Left forelimb (tissue), 1 donor: ENCODE measurements around the gene GPR78.
"Not testable (repeated sequence)": the region's sequence is repeated elsewhere in the genome, so short reads cannot be mapped to it uniquely, and the experiment has no call there.

Experiments used
- DNase-seq: peaks from one replicate; pipeline ENCODE4 v3.0.0-alpha.2; 2018; ENCODE audit warnings: low spot score

Gene GPR78

DNA sequence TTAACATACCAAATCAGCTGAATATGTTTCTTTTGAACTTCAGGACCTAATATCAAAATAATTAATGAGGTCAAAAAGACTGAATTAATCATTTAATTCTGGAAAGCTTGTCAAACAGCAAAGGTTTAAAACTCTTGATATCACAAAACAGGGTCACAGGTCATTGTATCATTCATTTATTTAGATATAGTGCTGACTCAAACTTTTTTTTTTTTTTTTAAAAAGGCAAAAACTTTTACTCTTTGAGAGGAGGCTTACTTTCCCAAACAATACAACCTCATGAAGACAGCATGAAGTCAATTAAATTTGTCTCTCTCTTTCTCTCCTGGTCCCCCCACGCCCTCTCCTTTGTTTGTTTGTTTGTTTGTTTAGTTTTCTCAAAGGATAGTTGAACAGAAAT lies 15.6 kb upstream of the GPR78 start:
- DNase-seq, result no peak

- DNase-seq, result no peak
Observed at GRCh38 chr4:8568068-8568668, 12.0 kb upstream of the GPR78 start.

GRCh38 chr4:8570201-8570600 lies 10.0 kb upstream of the GPR78 start:
- no peak for DNase-seq

DNA sequence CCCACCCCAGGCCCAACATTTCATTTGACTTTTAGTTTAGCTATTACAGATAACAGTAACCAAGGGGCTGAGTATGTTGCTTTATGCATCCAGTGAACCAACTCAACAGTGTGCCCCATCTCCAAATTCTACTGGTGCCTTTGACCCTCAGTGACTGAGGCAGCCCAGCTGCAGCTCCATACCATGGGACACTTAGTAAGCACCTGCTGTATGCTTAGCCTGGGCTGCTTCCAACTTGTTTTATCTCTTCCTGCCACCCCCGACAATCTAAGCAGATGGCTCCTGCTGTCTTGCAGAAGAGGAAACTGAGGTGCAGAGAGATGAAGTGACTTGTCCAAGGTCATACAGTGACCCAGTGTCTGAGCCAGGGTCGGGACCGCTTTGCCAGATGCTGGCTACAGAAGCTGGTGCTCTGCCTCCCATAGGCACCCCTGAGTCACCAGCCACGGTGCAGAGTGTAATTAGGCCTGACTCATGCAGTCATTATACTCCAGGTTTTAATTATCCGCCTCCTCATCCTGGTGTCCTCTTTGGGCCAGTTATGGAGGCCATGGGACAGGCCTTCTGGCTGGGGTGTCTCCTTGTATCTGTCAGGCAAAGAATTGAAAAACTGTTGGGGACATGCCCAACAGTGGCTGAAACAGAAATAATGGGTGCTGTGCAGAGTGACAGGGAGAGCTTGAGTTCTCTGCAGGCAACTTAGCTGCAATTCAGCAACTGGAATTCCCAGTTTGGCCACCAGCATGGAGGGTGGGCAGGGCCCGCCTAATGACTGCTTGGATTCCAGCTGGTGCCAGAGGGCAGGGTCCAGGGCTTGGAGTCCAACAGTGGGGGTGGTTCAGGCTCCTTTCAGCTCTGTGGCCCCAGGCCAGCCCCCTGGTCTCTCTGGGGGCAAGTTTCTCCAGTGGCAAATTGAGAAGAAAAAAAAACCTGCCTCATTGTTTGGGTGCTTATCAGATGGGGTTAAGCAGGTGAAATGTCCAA lies 8.2 kb upstream of the GPR78 start:
- DNase-seq, result no peak

DNA sequence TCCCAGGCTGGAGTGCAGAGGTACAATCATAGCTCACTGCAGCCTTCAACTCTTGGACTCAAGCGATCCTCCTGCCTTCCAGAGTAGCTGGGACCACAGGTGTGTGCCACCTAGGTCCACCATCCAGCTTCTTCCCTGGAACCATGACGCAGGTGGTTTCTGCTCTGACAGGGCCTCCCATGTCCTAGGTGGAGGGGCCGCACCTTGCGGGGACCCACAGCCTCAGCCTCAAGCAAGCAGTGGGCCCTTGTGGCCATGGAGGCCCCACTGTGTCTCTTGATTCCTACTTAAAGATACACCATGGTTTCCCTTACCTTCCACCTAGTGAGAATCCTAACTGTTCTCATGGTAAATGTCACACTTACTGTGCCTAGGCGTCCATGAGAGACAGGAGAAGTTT lies 6.9 kb upstream of the GPR78 start:
- DNase-seq, result no peak

- no peak for DNase-seq
Observed at GRCh38 chr4:8574796-8575370, 5.3 kb upstream of the GPR78 start.

DNA sequence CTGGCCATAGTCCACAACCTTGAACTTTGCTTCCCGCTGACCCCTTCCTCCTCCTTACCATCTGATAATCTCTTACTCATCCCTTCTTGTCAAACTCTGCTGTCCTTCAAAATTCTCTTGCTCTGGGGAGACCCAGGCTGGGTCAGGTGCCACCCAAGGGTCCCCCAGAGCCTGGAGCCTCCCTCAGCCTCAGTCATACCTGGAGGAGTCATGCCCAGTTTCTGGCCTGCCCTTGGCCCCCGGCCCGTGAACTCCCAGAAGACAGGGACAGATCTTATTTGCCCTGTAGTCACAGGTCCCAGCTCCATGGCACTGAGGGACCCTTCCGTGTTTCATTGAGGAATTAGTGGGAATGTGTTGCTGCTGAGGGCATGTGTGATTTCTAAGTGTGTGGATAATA lies 4.7 kb upstream of the GPR78 start:
- DNase-seq, result no peak

- DNase-seq, result not testable (repeated sequence)
Observed at GRCh38 chr4:8576591-8576990, 3.6 kb upstream of the GPR78 start.

DNA sequence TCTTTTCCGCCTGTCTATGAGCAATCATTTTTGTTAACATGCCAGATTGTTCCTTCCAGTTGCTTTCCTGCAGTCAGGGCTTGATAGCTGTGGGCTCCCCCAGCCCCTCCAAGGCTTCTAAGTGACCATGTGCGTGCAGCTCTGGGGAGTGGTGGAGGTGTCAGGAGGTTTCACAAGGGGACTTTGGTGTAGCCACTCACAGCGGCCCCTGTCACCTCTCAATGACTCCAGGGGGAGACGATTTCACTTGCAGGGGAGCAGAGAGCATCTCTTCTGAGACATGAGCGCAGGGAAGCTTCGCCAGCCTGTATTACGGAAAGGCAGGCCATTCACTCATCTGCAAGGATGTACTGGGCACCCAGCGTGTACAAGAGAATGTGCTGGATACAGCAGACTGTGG lies 3.1 kb upstream of the GPR78 start:
- DNase-seq, result no peak

DNA sequence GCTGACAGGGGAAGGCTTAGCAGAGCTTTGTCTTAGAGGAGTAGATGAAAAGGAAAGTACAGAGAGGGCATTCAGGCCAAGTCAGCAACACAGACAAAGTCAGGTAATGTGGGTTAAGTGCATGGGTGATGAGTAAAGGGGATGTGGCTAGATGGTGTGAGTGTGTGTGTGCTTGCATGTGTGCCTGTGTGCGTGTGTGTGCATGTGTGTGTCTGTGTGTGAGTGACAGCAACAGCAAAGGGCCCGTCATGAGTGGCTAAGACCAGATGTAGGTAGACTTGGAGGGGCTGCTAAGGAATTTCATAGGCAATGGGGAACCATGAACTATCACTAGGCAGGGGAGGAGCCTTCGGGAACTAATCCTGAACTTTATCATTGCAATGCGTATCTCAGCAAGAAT lies 2.2 kb upstream of the GPR78 start:
- no peak for DNase-seq

DNA sequence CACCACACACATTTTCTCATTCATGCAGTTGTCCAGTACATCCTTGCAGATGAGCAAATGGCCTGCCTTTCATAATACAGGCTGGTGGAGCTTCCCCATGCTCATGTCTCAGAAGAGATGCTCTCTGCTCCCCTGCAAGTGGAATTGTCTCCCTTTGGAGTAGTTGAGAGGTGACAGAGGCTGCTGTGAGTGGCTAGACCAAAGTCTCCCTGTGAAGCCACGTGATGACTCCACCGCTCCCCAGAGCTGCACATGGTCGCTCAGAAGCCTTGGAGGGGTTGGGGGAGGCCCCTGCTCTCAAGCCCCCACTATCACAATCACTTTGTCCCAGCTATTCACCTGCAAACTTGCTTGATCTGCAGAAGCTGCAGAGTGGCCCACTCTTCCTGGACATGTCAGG lies 1.5 kb upstream of the GPR78 start:
- DNase-seq, result no peak

- no peak for DNase-seq
Observed at GRCh38 chr4:8579526-8580320, 469 bp upstream of the GPR78 start.

DNA sequence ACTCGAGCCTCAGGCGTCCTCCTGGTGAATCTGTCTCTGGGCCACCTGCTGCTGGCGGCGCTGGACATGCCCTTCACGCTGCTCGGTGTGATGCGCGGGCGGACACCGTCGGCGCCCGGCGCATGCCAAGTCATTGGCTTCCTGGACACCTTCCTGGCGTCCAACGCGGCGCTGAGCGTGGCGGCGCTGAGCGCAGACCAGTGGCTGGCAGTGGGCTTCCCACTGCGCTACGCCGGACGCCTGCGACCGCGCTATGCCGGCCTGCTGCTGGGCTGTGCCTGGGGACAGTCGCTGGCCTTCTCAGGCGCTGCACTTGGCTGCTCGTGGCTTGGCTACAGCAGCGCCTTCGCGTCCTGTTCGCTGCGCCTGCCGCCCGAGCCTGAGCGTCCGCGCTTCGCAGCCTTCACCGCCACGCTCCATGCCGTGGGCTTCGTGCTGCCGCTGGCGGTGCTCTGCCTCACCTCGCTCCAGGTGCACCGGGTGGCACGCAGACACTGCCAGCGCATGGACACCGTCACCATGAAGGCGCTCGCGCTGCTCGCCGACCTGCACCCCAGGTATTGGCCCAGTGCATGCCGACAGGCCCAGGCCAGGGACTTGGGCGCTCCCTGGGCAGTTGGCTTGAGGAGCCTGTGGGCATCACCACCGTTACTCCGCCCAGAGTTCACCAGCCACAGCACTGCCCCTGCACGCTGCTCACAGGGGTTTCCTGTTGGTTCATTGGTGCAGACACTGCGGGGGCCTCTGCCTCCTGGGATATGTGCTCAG lies 1.1 kb downstream of the GPR78 start:
- no peak for DNase-seq

DNA sequence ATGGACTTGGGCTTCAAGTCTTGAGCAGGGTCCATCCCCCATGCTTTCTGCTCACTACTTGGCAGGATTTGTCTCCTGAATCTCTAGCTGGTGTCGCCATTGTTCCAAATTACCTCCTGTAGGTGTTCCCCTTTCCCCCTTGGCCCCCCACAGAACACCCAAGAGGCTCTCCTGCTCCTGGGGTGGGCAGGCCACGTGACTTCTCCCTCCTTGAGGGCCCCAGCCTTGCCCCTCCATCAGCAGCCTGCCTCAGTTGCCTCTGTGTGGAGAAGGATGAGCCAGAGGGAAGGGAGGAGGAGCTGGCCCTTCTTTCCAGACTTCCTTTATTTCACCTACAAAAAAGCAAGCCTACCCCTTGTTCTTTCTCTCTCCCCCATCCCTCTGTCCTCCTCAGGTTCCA lies 1.8 kb downstream of the GPR78 start:
- no peak for DNase-seq

- no peak for DNase-seq
Observed at GRCh38 chr4:8582436-8582835, 2.2 kb downstream of the GPR78 start.

GRCh38 chr4:8582941-8583654 lies 2.9 kb downstream of the GPR78 start:
- DNase-seq, result no peak

DNA sequence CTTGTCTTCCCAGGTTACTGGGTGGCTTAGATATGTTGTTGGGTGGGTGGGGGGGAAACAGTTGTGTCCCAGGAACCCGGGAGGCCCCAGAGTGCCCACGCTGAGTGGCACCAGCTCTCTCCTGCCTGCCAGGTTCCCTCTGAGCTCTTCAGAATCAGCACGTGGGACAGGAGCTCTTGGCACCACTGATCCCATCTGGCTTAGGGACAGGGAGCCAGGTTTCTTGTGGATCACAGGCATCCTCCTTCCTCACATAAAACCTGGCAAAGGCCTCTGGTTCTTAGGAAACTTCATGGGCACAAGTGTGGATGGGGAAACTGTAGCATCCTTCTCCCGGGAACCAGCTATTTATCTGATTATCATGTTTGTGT lies 3.4 kb downstream of the GPR78 start:
- no peak for DNase-seq

GRCh38 chr4:8585186-8585585 lies 5.0 kb downstream of the GPR78 start:
- DNase-seq, result no peak

- peak; percentile 58 for DNase-seq
Observed at GRCh38 chr4:8585721-8586212, 5.6 kb downstream of the GPR78 start.

DNA sequence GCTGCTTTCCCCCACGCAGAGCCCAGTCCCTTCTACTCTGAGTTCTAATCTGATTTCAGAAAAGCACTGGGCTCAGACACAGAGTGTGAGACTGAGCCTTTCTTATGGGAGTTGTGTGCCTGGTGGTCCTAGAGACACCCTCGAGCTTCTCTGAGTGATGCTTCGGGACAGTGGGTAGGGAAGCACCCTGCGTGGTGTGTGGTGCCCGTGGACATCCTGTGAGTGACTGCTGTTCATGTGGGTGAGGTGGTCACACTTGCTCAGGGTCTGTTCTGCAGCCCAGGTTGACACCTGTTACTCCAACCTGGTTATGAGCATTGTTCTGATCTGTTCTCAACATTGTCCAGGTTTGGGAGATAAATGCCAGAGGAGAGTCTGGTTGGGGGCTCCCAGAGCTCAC lies 6.1 kb downstream of the GPR78 start:
- DNase-seq, result no peak
